Activated effector memory CD4-positive, alpha-beta T cell treated with anti-CD3 and anti-CD28 coated beads, Interleukin-2, amount 50 U/mL, for 16 hours (primary cell): Measurements from ENCODE around the gene KAT6B.
"Not testable (repeated sequence)": the region's sequence is repeated elsewhere in the genome, so short reads cannot be mapped to it uniquely, and the experiment has no call there.

Source experiments
- DNase-seq: peaks from one replicate; pipeline ENCODE4 v3.0.0-alpha.2; 2020

KAT6B gene

DNA sequence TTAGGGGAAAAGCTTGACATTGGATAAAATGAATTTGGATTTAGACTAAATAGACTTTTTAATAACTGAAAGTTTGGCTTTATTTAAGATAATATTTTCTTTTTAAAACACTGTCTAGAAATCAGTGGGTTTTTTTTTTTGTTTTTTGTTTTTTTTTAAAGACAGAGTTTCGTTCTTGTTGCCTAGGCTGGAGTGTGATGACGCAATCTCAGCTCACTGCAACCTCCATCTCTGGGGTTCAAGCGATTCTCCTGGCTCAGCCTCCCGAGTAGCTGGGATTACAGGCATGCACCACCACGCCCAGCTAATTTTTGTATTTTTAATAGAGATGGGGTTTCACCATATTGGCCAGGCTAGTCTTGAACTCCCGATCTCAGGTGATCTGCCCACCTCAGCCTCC lies 66.9 kb downstream of the KAT6B start:
- DNase-seq: not testable (repeated sequence)

DNA sequence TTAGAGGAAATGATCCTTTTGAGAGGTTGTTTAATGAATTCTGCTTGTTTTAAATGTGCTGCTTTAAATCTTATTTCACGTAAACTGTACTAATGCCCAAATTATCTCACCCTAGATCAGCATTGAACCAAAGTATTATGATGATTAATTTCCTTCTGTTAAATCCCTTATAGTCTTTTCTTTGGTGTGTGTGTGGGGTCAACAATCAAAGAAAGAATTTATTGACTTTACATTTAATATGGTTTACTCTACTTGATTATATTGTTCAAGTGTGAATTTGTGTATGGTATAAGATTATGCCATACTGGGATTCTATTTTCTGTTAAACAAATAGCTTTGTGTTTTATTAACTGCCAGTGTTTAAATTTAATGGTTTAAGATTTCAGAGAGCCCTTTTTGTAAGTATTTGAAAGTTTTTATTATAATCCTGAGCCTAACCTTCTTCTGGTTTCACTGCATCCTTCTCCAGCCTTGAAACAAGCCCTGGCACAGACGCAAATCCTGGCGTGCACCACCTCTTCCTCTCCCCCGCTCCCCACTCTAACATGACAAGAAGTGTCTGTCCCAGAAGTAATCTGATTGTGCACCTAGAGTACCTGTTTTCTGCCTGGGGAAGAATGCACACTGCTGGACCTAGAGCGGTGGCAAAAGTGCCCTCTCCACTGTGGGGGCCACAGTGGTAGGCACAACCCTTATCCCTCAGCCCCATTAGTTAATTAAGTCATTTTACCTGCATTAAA lies 70.6 kb downstream of the KAT6B start:
- no peak for DNase-seq

DNA sequence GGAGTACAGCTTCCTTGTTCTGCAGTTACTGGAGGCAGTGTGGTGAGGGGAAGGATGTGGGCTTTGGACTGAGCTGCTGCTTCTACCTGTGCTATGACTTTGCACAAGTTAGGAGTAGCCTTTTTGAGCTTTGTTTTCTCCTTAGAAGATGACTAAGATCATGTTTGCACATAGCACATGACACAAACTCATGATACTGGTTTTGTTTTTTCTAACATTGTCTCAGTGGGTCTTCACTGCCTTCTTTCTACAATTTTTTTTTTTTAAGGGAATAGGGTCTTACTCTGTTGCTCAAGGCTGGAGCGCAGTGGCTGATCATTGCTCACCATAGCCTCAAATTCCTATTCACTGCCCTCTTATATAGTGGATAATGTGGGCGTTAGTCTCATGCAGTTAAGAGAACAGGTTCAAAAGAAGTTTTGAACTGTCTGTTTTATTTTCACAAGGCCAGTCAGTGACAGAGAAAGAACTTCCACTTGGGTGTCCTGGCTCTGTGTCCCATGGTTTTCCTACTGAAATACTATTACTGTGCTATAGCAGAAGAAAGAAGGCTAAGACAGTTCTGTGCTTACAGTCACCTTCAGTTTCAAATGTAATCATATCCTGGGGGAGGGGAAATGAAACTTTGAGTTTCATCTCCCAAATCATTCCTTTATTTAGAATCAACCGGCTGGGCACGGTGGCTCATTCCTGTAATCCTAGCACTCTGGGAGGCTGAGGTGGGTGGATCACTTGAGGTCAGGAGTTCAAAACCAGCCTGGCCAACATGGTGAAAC lies 72.0 kb downstream of the KAT6B start:
- no peak for DNase-seq

DNA sequence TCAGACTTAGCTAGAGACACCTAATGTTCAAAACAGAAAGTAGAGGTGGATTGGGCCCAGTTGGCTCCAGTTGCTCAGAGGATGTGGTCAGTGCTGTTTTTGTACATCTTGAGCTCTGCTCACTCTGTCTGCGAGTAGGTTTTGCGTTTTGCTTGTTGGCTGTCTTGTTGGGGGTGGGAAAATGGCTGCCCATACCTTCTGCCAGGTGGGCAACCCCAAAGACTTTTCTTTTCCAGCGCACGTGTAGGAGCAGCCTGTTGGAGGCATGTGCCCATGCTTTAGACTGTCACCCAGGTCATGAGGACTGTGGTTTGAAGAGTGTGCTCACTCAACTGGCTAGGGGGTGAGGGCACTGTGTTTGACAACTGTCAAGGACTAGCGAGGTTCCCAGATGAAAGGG lies 73.9 kb downstream of the KAT6B start:
- no peak for DNase-seq

DNA sequence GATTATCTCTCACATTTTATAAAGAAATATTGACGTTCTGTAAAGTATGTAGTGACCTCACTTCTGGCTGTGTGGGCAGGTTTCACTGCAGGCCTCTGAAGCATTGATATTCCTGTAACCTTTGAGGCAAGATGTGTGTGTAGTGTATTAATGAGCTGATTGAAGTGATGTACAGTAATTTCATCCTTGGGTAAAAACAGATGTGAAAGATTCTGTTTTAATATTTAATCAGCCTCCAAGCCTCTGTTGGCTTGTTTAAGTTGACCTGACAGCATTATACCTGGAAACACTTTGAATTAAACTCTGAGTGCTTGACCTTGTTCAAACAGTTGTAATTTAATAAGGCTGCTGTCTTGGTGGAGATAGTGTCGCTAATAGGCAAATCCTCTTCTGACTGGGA lies 74.9 kb downstream of the KAT6B start:
- DNase-seq: no peak

DNA sequence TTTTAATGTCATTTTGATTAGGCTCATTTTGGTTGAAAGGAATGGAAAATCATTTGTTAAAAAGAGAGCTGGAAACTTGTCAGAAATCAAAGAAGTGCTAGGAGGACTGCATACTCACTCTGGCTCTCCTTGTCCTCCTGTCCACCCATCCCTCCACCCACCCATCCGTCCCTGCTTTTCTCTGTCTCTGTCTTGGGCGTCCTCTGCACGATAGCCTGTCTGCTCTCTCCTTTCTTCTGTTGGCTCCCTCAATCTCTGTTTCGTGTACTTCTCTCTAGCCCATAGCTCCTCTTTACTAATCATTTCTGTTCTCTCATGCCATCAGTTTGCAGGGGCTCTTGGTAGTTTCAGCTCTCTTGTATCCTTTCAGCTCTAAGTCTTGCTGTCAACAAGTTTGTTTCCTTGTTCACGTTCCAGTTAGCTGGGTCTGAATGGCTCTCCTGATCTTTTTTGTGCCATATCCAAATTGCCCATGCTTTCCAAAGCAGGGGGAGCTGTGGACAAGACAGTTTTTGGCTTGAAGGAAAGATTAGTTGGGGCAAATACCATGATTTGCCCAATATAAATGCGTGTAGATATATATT lies 75.6 kb downstream of the KAT6B start:
- no peak for DNase-seq

DNA sequence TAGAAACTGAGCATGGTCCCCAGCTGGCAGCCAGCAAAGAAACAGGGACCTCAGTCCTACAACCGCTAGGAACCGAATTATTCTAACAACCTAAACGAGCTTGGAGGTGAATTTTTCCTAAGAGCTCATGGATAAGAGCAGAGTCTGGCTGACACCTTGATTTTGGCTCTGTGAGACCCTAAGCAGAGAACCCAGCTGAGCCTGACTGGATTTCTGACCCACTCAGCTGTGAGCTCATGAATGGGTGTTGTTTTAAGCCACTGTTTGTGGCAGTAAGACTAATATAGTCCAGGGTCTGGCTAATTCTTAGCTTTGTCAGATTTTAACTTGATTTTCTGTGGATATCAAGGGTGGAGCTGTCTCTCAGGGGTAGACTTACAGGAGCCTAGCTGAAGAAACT lies 77.1 kb downstream of the KAT6B start:
- DNase-seq: no peak

DNA sequence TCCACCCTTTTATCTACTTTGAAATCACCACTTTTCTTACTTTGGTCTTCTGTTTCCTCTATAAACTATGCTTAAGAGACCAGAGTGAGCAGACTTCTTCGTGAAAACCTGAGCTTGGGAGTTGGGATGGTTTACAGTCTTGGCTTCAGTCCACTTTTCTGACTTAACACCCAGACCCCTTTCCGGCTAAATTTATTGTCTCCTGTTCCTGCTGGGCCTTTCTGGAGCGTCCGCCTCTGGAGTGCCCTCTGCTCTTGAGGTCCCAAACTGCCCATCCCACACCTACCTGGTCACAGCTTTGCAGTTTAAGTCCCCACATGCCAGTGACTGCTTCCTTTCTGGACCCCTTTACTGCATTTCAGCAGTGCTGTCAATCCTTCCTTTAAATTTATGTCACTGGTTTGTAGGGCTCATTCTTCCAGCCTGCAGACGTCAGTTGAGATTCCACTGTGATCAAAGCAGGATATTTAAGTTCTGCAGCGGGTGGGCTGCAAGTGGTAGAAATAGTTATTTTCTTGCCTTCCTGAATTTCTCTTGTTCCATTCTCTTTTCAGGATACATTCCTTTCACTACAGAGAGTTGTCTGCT lies 80.3 kb downstream of the KAT6B start:
- no peak for DNase-seq

DNA sequence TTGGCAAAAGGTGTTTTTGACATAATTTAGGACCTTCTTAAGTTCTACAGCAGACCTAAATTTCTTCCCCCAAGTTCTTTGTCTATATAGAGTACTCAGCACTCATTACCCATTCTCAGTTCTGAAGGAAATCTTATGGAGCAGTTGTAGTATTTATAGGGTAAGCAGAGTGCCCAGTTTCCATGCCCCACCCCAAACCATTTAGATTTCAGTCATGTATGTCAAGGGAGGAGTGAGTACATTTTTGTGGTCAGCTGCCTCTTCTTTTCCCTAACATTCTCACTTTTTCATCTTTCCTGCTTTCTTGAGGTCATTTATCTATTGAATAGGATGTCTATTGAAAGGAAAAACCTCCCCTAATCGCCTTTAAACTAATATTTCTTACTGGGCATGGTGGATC lies 83.3 kb downstream of the KAT6B start:
- DNase-seq: no peak

DNA sequence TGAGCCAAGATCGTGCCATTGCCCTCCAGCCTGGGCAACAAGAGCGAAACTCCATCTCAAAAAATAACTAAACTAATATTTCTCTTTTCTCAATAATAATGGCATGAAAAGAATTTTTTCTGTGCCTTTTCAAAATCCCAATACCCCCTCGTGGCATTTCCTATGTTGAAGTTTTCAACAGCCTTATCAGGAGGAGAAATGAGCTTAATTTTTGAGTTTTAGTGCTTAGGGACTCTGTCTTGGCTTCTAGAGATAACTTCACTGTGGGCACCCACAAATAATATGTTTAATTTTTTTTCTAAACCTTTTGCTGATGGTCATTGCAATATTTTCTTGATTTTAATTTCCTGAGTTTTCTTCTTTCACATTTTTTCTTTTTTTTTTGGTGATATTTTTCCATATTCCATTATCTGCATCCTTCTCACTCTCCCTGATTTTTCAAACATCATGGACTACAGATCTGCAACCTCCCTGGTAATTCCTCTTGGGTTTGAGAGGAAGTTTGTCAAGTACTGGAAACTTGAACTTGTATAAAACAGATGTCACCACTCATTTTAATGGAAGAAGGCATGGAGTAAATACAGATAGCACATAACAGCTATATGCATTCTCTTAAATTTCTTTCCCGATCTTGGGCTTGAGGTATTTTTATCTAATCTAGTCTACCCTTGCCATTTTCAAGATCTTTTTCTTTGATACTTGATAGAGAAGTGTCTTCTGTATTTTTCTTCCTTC lies 84.0 kb downstream of the KAT6B start:
- no peak for DNase-seq

DNA sequence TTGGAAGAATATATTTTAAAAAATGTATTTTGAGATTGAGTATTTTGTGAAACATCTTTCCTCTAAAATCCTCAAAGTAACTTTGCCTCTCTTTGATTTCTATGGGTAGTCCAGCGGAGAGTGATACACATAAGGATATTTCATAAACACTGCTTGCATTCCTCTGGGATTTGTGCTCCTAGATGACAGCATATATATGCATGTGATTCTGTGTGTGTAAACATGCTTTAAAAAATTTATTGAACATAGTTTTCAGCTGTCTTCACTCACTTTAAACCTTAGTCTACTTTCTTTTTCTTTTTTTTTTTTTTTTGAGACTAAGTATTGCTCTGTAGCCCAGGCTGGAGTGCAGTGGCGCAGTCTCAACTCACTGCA lies 84.6 kb downstream of the KAT6B start:
- DNase-seq: no peak

DNA sequence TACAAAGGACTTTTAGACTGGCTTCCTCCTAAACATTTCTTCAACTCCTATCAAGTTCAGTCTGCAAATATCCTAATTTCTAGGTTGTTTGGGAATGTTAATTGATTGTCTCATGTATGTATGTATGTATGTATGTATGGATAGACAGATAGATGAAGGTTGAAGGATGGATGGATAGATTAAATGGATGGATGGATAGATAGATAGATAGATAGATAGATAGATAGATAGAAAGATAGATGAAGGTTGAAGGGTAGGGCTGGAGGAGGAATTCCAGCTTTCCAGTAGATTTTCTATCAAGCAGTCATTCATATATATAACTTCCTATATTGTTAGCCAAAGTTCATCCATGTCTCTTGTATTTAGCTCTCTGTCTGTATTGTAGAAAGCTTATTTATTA lies 85.8 kb downstream of the KAT6B start:
- no peak for DNase-seq

DNA sequence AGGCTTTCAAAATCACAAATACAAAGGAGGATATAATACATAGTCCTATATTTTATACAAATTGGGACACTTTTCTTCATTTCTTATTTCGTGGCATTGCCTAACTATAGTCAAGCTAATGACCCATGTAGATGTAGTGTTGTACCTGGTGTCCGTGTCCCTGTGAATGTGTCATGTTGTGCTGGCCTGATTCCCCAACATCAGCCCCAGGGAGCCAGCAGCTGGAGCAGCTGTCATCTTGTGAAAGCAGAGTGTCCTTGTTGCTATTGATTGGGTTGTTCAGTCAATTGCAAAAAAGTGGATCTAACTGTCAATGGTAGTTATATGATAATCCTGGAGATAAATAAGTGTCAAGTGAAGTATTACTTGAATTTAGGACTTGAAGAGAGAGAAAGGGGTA lies 86.3 kb downstream of the KAT6B start:
- DNase-seq: no peak

DNA sequence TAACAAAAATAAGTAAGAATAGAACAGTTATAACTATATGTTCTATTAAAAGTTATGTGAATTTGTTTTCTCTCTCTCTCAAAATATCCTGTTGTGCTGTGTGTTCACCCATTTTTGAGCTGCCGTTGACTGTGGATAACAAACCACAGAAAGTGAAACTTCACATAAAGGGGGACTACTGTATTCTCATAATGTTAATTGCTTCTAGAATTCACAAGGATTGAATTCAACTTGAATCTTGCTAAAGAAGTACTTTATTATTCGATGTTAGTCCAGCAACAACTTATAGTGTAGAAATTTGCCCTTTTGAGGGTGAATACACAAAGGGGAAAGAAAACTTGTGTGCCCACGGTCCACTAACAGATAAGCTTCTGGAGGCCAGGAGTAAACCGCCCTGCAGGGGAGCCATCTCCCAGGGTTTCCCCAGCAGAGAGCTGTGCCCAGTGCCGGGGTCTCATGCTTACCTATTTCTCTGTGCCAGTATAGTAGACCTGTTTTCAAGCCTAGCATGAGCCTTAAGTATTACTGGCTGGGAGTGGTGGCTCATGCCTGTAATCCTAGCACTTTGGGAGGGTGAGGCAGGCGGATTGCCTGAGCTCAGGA lies 87.1 kb downstream of the KAT6B start:
- DNase-seq: no peak

DNA sequence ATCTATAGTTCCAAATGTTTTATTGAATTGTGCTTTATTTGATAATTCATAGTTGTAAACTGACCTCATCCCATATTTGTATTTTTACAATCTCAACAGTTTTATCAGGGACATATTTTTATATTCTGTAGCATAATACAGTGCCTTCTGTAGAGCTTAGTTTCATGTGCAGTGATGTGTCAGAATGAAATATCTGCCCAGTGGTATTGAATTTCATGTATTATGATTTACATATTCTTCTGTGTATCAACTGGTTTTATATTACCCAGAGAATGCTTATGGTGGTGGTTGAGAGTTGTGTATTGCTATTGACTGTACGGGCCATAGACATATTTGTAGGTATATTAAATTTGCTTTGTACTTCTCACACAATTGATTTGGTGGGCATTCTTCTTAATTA lies 89.9 kb downstream of the KAT6B start:
- DNase-seq: no peak

DNA sequence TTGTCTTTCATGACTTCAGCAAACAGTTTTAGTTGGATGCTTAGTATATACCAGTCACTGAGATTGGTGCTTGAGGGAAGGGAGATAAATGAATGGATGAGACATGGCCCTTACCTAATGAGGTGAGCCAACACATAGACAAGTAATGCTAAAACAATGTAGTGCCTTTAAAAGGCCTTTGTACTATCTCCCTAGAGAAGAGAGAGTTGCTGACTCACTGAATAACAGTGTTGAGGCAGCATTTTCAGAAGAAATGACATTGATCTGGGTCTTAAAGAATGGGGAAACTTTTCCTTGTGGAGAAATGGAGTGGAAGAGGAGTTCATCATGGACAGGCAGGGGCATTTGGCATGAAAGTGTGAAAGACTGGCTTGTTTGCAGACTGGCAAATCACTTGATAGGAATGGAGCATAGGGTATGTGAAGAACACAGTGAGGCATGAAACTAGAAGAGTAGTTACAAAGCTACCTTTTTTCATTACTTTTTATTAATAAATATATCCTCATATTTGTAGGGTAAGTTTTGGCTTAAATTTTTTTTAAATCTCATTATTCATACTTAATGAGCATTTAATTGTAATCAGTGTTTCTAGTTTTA lies 91.2 kb downstream of the KAT6B start:
- DNase-seq: no peak

DNA sequence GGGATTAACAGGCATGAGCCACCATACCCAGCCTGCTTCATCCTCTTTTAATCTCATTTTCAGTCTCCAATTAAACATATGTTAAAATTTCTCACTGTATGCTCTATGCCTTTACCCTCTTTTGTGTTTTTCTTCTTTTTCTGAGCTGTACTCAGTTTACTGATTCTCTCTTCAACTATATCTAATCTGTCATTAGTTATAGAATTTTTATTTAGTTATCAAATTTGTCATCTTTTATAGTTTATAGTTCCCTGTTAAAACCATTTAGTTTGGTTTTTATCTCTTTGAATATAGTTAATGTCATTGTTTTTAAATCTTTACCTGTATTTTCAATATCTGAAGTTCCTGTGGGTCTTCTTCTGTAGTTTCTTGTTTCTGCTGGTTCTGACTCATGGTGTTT lies 93.3 kb downstream of the KAT6B start:
- DNase-seq: no peak

DNA sequence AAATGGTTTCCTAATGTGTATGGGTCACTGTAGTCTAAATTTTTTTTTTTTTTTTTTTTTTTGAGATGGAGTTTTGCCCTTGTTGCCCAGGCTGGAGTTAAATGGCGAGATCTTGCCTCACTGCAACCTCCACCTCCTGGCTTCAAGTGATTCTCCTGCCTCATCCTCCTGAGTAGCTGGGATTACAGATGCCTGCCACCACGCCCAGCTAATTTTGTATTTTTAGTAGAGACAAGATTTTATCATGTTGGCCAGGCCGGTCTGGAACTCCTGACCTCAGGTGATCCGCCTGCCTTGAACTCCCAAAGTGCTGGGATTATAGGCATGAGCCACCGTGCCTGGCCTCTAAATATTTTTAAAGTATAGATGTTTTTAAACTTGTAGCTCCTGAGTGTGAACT lies 94.7 kb downstream of the KAT6B start:
- DNase-seq: not testable (repeated sequence)

DNA sequence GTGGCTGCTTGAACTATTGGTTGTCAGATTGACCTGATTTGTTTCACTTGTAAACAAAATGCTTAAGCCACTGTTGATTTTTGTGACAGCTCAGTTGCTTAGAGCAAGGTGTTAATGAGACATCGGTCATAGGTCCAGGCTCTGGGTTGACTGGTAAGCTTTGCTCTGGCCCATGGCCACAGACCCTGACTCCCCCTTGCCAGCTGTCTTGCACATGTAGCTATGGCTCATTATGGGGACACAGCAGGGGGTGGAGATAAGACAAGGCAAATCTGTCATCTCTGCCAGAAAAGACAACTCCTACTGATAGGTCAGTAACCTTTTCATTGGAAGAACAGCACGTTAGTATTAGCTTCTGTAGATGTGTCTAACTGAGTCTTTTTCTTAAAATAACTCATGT lies 95.3 kb downstream of the KAT6B start:
- DNase-seq: no peak

DNA sequence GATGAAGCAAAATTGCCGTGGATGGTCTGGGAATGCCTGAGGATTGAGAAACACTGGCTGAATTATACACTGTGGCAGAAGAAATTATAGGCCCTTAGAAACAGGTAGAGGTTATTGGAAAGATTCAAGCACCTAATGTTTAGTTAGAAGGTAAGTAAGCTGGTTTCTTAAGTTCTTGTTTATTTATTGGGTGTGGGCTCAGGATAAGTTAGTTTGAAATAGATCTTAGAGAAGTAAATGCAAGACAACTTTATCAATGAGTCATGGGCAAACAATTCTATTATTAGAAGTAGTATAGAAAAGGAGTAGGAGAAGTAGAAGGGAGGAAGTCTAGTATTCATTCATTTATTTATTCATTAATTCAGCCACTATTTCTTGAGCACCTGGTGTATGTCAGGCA lies 96.5 kb downstream of the KAT6B start:
- no peak for DNase-seq

DNA sequence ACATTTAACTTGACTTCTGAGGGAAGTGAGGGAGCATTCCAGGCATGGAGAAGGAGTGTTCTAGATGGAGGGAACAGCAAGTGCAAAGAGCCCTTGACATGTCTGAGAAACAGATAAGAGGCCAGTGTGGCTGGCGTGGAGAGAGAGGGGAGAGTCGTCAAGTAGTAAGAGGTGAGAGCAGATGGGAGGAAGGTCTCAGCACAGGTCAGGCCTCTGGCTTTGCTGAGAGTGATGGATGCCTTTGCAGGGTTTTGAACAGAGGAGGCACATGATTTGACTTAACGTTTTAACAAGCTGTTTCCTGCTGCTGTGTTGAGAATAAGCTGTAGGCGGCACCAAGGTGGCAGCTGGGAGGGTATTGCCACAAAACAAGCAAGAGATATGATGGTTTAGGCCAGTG lies 97.2 kb downstream of the KAT6B start:
- no peak for DNase-seq

DNA sequence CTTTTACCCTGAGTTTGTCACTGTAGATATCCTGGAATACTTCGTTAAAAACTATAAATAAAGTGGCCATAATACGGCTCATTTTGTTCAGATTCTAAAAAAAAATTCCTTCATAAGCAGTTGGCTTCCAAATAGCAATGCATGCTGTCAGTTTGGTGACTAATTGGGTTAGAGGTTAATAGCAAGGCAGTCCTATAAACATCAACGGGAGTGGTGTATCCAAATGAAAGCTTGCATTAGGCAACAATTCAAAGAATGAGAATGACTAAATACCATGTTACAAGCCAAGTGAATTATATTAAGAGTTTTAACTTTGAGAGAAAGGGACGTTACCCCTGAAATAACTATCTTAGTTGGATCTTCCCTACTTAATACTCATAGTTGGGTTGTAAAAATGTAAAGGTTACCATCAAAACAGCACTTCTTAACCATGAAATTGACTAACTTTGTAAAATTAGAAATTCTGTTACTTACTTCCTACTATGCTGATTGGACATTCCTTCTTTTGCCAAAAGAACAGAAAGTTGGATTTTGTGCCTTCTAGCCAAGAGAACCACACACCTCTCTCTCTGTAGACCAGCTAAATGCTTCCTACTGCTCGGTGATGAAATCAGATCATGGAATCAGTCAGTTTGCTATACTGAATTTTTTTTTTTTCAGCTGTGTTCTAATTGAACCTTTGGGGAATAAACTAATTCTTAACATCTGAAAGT lies 98.0 kb downstream of the KAT6B start:
- DNase-seq: no peak
